Inflammatory macrophage (primary cell): ENCODE measurements around the gene ACER2.
"Not testable (repeated sequence)": the region's sequence is repeated elsewhere in the genome, so short reads cannot be mapped to it uniquely, and the experiment has no call there.

Experiments used
- DNase-seq, 2 donors: peaks; one replicate each; pipeline ENCODE4 v3.0.0-alpha.2; 2020 to 2022

Gene ACER2

DNA sequence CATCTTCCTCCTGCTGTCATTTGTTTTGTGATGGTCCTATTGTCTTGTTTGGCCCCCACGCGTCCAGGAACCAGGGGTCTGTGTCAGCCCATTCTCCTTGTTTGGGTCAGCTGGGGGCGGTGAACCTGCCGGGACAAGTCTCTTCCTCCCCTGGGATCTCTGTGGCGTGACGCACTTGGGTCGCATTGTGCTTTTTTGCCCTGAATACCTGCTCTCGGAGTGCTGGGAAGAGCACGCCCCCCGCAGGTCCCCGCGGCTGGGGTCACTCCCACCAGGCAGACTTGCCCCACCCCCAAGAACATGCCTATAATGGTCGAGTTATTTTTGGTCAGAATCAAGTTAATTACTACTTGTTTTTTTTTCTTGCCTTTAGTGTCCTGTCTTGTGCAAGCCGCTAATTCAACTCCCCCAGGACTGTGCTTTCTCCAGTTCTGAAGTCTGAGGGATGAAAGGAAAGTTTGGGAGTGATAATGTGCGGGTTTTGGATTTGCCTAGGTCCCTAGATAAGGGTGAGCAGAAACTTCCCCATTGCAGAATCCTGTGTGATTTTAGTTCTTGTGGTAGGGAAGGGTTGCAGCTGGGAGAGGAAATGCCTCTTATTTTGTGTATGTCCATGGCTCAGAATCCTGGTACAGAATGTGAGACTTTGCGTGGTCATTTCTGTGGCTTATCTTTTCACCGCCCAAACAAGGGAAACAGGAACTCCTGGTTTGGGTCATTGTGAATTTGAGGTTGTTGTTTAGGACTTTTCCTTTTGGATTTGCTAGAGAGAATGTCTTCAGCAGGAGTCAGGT, 789 bp downstream of the ACER2 start:
- DNase-seq: peak; percentile 10 to 28

DNA sequence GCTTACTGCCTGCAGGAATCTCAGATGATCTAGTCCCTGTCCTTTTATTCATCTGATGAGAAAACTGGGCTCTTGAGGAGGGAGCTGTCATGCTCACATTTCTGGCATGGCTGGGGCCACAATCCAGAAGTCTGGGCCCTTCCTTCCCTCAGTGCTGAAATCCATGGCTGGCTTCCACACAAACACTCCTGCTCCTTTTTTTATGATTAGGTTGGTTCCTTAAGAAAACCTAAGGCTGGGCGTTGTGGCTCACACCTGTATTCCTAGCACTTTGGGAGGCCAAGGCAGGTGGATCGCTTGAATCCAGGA, 1.3 kb downstream of the ACER2 start:
- no peak for DNase-seq

DNA sequence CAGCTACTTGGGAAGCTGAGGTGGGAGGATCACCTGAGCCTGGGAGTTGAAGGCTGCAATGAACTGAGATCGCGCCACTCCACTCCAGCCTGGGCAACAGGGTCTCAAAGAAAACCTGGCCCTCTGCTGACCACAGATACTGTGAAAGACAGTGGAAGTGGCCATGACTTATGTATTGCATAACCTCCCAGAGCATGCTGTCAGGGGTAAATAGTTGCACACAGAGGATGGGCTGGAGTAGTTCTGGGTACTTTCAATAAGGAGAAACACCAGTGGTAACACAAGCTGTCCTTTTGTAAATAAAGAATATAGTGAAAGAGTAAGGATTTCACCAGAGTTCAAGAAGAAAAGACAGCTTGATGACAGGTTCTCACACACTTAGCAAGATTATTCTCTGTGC, 1.8 kb downstream of the ACER2 start:
- DNase-seq: no peak

DNA sequence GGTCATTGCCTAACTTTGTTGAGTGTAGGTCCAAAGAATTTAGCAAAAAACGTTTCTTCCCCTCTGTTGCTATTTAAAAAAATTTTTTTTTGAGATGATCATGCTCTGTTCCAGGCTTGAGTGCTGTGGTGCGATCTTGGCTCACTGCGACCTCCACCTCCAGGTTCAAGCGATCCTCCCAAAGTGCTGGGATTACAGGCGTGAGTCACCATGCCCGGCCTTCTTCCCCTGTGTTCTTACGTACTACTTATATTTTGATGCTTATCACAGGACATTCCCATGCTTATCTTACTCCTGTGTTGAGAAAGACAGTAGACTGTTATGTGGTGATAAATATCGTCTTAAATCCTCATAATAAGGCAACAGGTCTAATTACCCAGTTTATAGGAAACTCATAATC, 2.5 kb downstream of the ACER2 start:
- no peak for DNase-seq

DNA sequence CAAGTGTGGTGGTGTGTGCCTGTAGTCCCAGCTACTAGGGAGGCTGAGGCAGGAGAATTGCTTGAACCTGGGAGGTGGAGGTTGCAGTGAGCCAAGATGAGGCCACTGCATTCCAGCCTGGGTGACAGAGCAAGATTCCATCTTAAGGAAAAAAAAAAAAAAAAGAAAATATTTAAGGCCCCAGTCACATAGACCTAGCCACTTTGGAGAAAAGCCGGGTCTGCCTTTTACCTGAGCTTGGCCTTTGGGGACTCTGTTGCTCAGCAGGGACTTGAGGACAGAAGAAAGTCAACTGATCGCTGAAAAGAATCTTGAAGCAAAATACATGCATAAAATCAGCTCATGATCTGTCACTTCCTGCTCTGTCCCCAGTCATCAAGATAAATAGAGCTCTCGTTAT, 4.6 kb downstream of the ACER2 start:
- DNase-seq: not testable (repeated sequence)

- no peak for DNase-seq
Measured at GRCh38 chr9:19416143-19416542, 7.3 kb downstream of the ACER2 start.

DNA sequence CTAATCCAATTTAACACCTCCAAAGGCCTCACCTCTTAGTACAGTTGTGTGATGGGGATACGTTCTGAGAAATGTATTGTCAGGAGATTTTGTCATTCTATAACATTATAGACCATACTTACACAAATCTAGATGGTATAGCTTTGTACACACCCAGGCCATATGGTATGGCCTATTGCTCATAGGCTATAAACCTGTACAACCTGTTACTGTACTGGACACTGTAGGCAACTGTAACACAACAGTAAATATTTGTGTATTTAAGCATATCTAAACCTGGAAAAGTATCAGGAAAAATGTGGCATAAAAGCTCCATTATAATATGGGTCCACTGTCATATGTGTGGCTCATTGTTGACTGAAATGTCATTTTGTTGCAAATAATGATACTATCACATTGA, 12.1 kb downstream of the ACER2 start:
- no peak for DNase-seq

DNA sequence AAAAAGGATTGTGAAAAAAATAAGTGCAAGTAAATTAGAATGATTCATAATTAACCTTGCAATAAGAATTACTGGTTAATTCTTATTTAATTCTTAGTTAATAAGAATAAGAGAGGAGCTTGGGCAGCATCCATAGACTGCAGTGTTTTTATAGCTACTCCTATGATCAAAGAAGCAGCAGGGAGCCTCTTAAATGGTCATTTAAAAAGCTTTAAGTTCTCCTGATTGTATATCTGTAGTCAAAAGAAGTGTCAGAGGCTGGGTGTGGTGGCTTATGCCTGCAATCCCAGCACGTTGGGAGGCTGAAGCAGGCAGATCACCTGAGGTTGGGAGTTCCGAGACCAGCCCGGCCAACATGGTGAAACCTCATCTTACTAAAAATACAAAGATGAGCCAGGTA, 14.4 kb downstream of the ACER2 start:
- DNase-seq: no peak

DNA sequence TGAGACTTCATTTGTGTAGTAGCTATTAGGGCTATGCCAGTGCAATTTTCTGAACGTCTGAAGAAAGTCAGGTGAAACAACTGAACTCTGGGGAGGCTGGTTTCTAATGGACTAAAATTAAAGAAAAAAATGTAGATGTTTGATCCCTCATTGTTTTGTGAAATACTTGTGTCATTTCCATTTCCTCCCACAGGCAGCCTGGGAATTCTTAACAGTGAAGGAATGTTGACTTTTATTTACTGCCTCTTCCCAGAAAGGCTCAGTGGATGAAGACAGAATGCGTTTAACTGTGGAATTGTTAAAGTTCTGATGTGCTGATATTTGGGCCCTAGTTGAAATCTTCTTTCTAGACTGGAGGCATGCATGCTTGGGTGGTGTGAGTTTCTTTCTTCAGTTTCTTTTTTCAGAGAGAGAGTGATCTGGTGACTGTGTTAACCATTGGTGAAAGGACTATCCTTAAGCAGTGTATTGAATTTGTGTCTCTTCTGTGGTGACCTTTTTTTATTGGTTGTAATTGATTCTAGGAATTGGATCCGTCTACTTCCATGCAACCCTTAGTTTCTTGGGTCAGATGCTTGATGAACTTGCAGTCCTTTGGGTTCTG, 15.5 kb downstream of the ACER2 start:
- DNase-seq: no peak

GRCh38 chr9:19429595-19429994, 20.8 kb downstream of the ACER2 start:
- DNase-seq: no peak

DNA sequence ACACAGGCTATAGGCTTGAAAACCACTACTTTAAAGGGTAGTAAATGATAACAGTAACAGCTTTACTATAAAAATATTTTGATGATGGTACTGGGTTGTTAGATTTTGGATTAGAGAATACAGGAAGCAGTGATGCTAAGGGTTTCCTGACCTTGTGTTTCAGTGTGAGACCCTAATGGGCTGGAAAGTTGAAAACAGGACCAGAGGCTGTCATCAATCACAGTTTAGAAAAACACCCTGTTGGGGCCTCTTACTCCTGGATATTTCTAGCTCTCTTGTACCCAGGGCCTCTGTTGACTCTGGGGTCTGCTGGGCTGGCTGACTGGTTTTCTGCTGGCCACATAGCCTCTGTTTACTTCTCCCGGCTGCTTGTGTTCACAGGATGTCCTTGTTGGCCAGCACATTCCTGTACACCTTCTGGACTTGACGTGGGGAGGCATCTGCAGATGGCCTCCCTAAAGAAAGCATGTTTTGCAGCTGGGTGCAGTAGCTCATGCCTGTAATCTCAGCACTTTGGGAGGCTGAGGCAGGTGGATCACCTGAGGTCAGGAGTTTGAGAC, 21.5 kb downstream of the ACER2 start:
- DNase-seq: no peak

- no peak for DNase-seq
Measured at GRCh38 chr9:19431361-19432171, 22.8 kb downstream of the ACER2 start.

DNA sequence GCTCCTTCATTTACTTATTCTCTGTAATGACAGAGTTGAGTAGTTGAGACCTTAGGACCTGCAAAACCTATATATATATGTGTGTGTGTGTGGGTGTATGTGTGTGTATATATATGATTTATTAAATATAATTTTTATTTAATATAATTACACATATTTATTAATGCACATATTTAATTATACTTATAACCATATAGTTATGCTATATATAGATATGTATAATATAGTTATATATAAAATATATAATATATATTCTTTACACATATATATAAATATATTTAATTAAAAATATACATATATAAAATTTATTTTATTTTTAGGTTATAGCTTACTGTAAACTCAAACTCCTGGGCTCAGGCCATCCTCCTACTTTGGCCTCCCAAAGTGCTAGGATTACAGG, 23.7 kb downstream of the ACER2 start:
- DNase-seq: no peak

DNA sequence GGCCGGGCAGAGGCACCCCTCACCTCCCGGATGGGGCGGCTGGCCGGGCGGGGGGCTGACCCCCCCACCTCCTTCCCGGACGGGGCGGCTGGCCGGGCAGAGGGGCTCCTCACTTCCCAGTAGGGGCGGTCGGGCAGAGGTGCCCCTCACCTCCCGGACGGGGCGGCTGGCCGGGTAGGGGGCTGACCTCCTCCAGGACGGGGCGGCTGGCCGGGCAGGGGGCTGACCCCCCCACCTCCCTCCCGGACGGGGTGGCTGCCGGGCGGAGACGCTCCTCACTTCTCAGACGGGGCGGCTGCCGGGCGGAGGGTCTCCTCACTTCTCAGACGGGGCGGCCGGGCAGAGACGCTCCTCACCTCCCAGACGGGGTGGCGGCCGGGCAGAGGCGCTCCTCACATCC, 24.9 kb downstream of the ACER2 start:
- DNase-seq: not testable (repeated sequence)

- DNase-seq: no peak
Measured at GRCh38 chr9:19440376-19440775, 31.6 kb downstream of the ACER2 start.

- no peak for DNase-seq
Measured at GRCh38 chr9:19440823-19441580, 32.2 kb downstream of the ACER2 start.

DNA sequence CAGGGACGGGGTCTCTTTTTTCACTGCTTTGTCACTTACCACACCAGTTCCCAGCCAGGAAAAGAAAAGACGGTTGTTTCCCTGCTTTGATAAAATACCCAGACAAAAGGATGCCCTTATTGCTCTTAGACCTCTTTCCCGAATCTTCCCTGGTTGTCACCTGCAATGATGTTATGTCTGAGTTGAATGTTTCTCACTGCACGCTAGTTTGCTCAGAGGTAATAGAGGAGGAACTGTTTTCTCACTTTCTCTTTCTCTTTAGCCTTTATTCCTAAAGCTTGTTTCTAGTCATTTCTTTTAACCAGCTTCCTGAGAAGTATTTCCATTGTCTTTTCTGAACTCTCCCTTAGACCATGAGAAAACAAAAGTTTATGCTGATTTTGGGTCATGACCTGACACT, 32.9 kb downstream of the ACER2 start:
- DNase-seq: no peak

- no peak for DNase-seq
Measured at GRCh38 chr9:19442240-19442639, 33.4 kb downstream of the ACER2 start.

GRCh38 chr9:19445452-19445851, 36.6 kb downstream of the ACER2 start:
- no peak for DNase-seq

DNA sequence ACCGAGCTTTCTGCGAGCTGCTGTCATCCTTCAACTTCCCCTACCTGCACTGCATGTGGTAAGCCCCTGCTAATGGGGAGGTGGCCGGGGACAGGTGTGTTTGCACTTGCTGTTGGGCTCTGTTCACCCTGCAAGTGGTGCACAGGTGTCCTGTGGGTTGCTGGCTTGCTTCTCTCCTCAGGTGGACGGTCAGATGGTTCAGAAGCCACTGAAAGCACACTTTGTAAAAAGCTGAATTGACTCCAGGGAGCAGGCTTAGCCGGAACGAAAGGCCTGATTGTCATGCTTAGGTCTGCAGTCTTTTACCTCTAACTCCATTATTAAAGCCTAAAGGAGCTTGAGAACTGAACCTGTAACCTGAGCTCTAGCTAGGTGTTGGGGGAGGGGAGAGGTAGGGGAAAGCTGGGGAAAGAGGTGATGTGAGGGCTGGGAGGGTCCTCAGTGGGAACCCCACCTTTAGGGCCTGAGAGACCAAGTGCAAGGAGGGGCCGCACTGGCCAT, 37.6 kb downstream of the ACER2 start:
- no peak for DNase-seq

DNA sequence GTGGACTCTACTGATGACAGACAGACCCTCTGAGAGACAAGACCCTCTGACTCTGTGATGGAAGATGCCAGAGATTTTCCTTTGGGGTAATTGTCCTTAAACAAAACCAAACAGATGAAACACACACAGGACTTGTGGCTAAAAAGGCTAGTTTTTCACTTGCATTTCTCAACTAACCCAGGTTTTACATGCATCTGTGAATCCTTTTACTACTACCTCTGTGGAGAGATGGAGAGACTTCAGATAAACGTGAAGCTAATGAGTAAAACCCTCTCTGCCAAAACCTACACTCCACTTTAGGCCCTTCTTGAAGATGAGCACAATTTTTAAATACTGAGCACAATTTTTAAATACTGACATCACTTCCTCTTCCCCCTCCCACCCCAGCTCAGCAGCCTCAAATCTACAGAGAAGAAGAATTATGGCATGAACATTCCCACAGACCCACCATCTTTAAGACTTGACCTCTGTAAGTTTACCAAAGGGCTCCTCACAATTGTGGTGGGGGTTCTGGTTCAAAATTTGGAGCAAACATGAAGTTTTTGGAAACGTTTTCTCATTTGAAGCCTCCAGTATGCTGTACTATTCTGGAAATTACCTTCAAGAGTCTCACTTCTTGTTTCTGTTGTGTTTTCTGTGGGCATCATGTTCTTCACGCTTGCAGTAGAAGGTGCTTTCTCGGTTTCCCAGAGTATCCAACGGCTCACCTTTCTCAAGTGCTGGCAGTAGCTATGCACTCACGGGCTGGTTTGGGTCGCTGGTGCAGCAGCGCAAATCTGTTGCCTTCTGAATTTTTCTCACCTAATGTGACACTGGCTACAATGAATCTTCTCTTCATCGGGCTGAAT, 42.7 kb downstream of the ACER2 start:
- DNase-seq: no peak

DNA sequence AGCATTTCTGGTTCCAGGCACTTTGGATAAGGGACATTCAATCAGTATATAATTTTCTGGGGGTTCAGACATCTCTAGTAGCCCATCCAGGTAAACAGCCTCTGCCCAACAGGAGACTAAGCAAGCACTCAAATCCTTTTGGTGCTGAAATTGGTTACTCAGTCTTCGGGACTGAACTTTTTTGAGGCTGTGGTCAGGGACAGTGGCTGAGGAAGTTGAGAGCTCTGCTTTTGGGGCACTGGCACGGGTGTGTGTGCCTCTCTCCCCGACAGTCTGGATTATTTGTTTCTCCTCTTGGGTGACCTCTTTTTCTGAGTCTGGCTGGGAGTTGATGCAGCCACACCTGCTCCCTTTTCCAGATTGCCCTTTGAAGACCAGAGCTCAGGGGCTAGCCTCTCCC, 47.6 kb downstream of the ACER2 start:
- DNase-seq: peak in 1 of 2 donors; percentile 4
